ENCODE data around the gene SPATA32.

SPATA32 gene

GRCh38 chr17:45218895-45219661, 42.8 kb downstream of the SPATA32 start:
- no peak overlapping the region for H3K9ac ChIP-seq (ENCODE audit: low read length)
- no peak overlapping the region for H3K27ac ChIP-seq (ENCODE audit: low read length)
- peak; percentile 74 for DNase-seq

More at GRCh38 chr17:45218895-45219661, 42.8 kb downstream of the SPATA32 start:
- no peaks in the 10 kb centered on the region for H3K9me3 ChIP-seq (replicated peaks; ENCODE audit: insufficient read depth, low read length)
- H3K79me2 ChIP-seq (ENCODE audit: low read length), result peaks cover 36% of the 10 kb centered on the region
- no peaks in the 10 kb centered on the region for H3K27me3 ChIP-seq (replicated peaks; ENCODE audit: insufficient read depth, low read length)
- peaks cover 10% of the 10 kb centered on the region for H3K4me1 ChIP-seq (ENCODE audit: low read length)
- no peaks in the 10 kb centered on the region for H3K9me2 ChIP-seq (replicated peaks; ENCODE audit: insufficient read depth, low read length)
- TF ChIP-seq CTCF (IDR thresholded peaks at IDR 0.05; ENCODE audit: low read length), result peak; percentile 95
- TF ChIP-seq EZH2phosphoT487 (IDR thresholded peaks at IDR 0.05; ENCODE audit: low read length), result no peak
- no peak for TF ChIP-seq EZH2 (optimal IDR thresholded peaks at IDR 0.05; ENCODE audit: low read depth, low read length)
- no peaks in the 10 kb centered on the region for H3K36me3 ChIP-seq (replicated peaks; ENCODE audit: insufficient read depth, low read length)
- peaks cover 35% of the 10 kb centered on the region for H3F3A ChIP-seq (ENCODE audit: insufficient read depth, low read length)
- no peak overlapping the region for H2AFZ ChIP-seq (ENCODE audit: low read length)
- H4K20me1 ChIP-seq (ENCODE audit: insufficient read depth, low read length), result no peaks in the 10 kb centered on the region
- H3K4me2 ChIP-seq (ENCODE audit: low read depth, low read length), result no peak overlapping the region
- H3K4me3 ChIP-seq (ENCODE audit: low read length), result no peak overlapping the region
